GM12891 (cell line): ENCODE results near the gene IL25.

Experiments
- POLR2A ChIP-seq: IDR thresholded peaks from 2 replicates; pipeline ENCODE4 v1.6.1; 2011; ENCODE audit warnings: low read depth, low read length, control low read depth
- POLR2AphosphoS5 ChIP-seq: IDR thresholded peaks from 2 replicates; pipeline ENCODE4 v1.6.1; 2011; ENCODE audit warnings: low read depth, low read length, control low read depth
- TAF1 ChIP-seq: IDR thresholded peaks from 2 replicates; pipeline ENCODE4 v1.6.1; 2011; ENCODE audit warnings: low read depth, low read length, control low read depth

- TF ChIP-seq POLR2A (no peak), TAF1 (no peak), POLR2AphosphoS5 (no peak)
These were observed 25.7 kb downstream of the IL25 start for GRCh38 chr14:23398348-23398747.
